Right lobe of liver (tissue), 4 donors: ENCODE data around the gene NDUFS7.
A peak's percentile ranks its signal among the peaks of the same experiment; 100 is the strongest.

ENCODE experiments used
- CTCF ChIP-seq, 4 donors: fragments of 200-600 bp in 3 of 4; fragments of 450-650 bp in 1 of 4; IDR thresholded peaks; one replicate each; pipeline versions ENCODE4 v1.5.1 to v1.8.0; 2016 to 2022; ENCODE audit warnings: antibody characterized with exemption in 4 of 4, mild to moderate bottlenecking in 2 of 4
- POLR2A ChIP-seq: fragments of 450-650 bp; IDR thresholded peaks from one replicate; pipeline ENCODE4 v1.6.1; 2017; ENCODE audit warnings: antibody characterized with exemption, mild to moderate bottlenecking
- donor health status: DM: no; HTN: no; CAD: no.
- donor health status: DM: no; HTN: no; CAD: no.
- donor health status: DM: no; HTN: yes; CAD: no.

GRCh38 chr19:1408300-1409203 is 24.8 kb downstream of the NDUFS7 start:
- TF ChIP-seq CTCF (IDR thresholded peaks at IDR 0.05) (no peak), POLR2A (peak; percentile 24)
